SH-SY5Y (cell line): ENCODE measurements around the gene SLC34A3.

ENCODE experiments used
- GATA2 ChIP-seq: IDR thresholded peaks from 2 replicates; pipeline ENCODE4 v1.6.1; 2011; ENCODE audit warnings: mild to moderate bottlenecking, low read depth, low read length
- GATA3 ChIP-seq: IDR thresholded peaks from 2 replicates; pipeline ENCODE4 v1.6.1; 2011; ENCODE audit warnings: low read depth, mild to moderate bottlenecking, low read length, moderate library complexity

GRCh38 chr9:137227054-137227852, 3.4 kb upstream of the SLC34A3 start, which contains the start of gene RNF224:
- no peak for TF ChIP-seq GATA2
- no peak for TF ChIP-seq GATA3
